ENCODE results near the gene ARMH2.

GRCh38 chr6:24838994-24839393 is 40.3 kb upstream of the ARMH2 start:
- TF ChIP-seq POLR2A (IDR thresholded peaks at IDR 0.05) = no peak
- TF ChIP-seq CTCF (IDR thresholded peaks at IDR 0.05) = no peak
